Astrocyte (in vitro differentiated cells and primary cell): ENCODE data around the gene ERN1. TPM values are rescaled to one million over a fixed set of nuclear protein-coding genes. Genes with fewer than 3 reads are reported as not detected.

ENCODE experiments used
- DNase-seq: peaks from one replicate; pipeline ENCODE4 v3.0.0-alpha.2; 2010; ENCODE audit warnings: low read depth
- FAIRE-seq: peaks from 2 replicates; lab custom pipeline; 2011; peaks lifted over from hg19 to GRCh38; lab: Jason Lieb, UNC
- H2AFZ ChIP-seq: 2 replicates; pipeline ENCODE4 v1.6.0; 2012; ENCODE audit warnings: low read depth, low read length, inconsistent platforms
- H3K27ac ChIP-seq: 2 replicates; pipeline ENCODE4 v1.5.1; 2011; ENCODE audit warnings: low read depth, low read length, inconsistent platforms
- H3K27me3 ChIP-seq: 2 replicates; pipeline ENCODE4 v1.6.0; 2011; ENCODE audit warnings: low read length, inconsistent platforms; ENCODE audit not compliant: insufficient read depth
- H3K36me3 ChIP-seq: 2 replicates; pipeline ENCODE4 v1.5.1; 2011; ENCODE audit warnings: low read length, inconsistent platforms; ENCODE audit not compliant: insufficient read depth
- H3K4me1 ChIP-seq: 2 replicates; pipeline ENCODE4 v1.5.1; 2011; ENCODE audit warnings: low read length, inconsistent platforms; ENCODE audit not compliant: insufficient read depth
- H3K4me2 ChIP-seq: 2 replicates; pipeline ENCODE4 v1.6.0; 2012; ENCODE audit warnings: low read length, inconsistent platforms
- H3K4me3 ChIP-seq: 2 replicates; pipeline ENCODE4 v1.5.1; 2011; ENCODE audit warnings: low read depth, mild to moderate bottlenecking, low read length, inconsistent platforms; ENCODE audit not compliant: insufficient read depth
- H3K79me2 ChIP-seq: 2 replicates; pipeline ENCODE4 v1.6.0; 2012; ENCODE audit warnings: mild to moderate bottlenecking, low read length, inconsistent platforms; ENCODE audit not compliant: insufficient read depth
- H3K9ac ChIP-seq: 2 replicates; pipeline ENCODE4 v1.6.0; 2012; ENCODE audit warnings: mild to moderate bottlenecking, low read length, inconsistent platforms
- H3K9me3 ChIP-seq: 2 replicates; pipeline ENCODE4 v1.5.1; 2012; ENCODE audit warnings: low read depth, mild to moderate bottlenecking, low read length, inconsistent platforms; ENCODE audit not compliant: insufficient read depth
- H4K20me1 ChIP-seq: 2 replicates; pipeline ENCODE4 v1.6.0; 2012; ENCODE audit warnings: low read length, inconsistent platforms; ENCODE audit not compliant: insufficient read depth
- H3K27ac Mint-ChIP-seq: one replicate; pipeline ENCODE4 v1.8.0; 2021; ENCODE audit warnings: mild to moderate bottlenecking, mixed read lengths; ENCODE audit not compliant: unreplicated experiment
- H3K27me3 Mint-ChIP-seq: one replicate; pipeline ENCODE4 v1.8.0; 2021; ENCODE audit warnings: low read depth, mixed read lengths; ENCODE audit not compliant: unreplicated experiment
- H3K36me3 Mint-ChIP-seq: one replicate; pipeline ENCODE4 v1.8.0; 2021; ENCODE audit warnings: low read depth, mixed read lengths; ENCODE audit not compliant: unreplicated experiment
- H3K4me1 Mint-ChIP-seq: one replicate; pipeline ENCODE4 v1.8.0; 2021; ENCODE audit warnings: low read depth, mixed read lengths; ENCODE audit not compliant: unreplicated experiment
- H3K4me3 Mint-ChIP-seq: one replicate; pipeline ENCODE4 v1.8.0; 2021; ENCODE audit warnings: mild to moderate bottlenecking, moderate library complexity, mixed read lengths; ENCODE audit not compliant: unreplicated experiment
- H3K9me3 Mint-ChIP-seq: one replicate; pipeline ENCODE4 v1.8.0; 2021; ENCODE audit warnings: mild to moderate bottlenecking, mixed read lengths; ENCODE audit not compliant: unreplicated experiment
- CTCF ChIP-seq: IDR thresholded peaks from 2 replicates; pipeline ENCODE4 v1.5.1; 2011; ENCODE audit warnings: low read depth, mild to moderate bottlenecking, inconsistent platforms, low read length, moderate library complexity; ENCODE audit not compliant: insufficient read depth
- EZH2 ChIP-seq: IDR thresholded peaks from 2 replicates; pipeline ENCODE4 v1.6.1; 2012; ENCODE audit warnings: mild to moderate bottlenecking, low read length, inconsistent platforms; ENCODE audit not compliant: insufficient read depth
- total RNA-seq: library from RNA; stranded (reverse); gene quantifications from 2 replicates; pipeline ENCODE4 v1.2.1, GENCODE V29; 2021

Gene ERN1
- total RNA-seq, 1 donor from 2014 or later: 11.7 TPM

DNA sequence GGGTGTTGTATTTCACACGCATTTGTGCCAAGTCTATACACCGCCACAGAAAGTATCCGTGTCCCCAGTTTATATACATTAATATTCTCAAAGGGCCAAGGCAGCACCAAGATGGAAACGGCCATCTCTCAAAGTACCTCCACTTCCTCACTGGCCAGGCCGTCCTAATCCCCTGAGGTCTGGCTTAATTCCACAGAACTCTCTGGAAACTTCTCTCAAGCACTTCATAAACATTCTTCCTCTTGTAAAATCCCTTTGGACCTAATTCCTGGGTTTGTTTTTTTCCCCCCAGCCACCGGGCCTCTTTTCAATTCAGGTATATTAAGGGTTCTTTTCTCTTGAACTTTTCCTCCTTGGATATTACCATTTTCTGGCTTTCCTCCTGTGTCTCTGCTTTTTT, 5.1 kb upstream of the ERN1 start:
- Mint-ChIP-seq H3K27ac (no peak overlapping the region), H3K27me3 (peaks cover 8% of the 10 kb centered on the region), H3K4me3 (no peak overlapping the region), H3K4me1 (no peaks in the 10 kb centered on the region), H3K9me3 (peaks cover 1% of the 10 kb centered on the region), H3K36me3 (no peaks in the 10 kb centered on the region)
- Histone ChIP-seq H3K9me3 (no peaks in the 10 kb centered on the region), H4K20me1 (no peaks in the 10 kb centered on the region), H3K27me3 (no peaks in the 10 kb centered on the region), H2AFZ (no peak overlapping the region), H3K4me3 (no peak overlapping the region), H3K4me1 (peaks cover 6% of the 10 kb centered on the region), H3K27ac (no peak overlapping the region), H3K36me3 (no peaks in the 10 kb centered on the region), H3K79me2 (no peaks in the 10 kb centered on the region), H3K4me2 (no peak overlapping the region), H3K9ac (no peak overlapping the region)
- DNase-seq (no peak), FAIRE-seq (no peak)
- TF ChIP-seq CTCF: no peak

DNA sequence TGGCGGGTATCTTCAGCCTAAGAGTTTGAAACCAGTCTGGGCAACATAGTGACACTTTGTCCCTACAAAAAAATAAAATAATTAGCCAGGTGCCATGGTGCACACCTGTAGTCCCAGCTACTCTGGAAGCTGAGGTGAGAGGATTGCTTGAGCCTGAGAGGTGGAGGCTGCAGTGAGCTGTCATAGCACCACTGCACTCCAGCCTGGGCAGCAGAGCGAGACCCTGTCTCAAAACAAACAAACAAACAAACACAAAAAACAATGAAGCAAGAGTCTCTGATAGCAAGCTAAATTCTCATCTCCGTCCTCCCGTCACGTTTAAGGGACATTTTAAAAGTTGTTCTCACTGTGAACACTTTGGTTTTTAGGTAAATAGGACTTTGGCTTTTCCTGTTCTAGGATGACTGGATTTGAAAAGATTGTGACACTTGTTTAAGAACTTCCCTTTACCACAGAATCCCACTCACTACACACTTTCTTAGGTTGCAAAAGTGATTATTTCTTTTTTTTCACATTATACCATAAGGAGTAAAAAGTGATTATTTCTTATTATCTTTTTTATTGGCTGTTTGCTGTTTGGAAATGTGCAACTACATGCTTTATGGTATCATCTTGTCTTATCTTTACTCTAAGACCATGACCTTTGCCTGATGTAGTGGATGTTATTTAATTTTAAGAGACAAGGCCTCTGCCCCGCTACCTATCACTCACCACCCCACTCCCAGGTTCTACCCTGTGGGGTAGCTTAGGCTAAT, 4.4 kb upstream of the ERN1 start:
- Histone ChIP-seq H3K9me3 (no peaks in the 10 kb centered on the region), H2AFZ (no peak overlapping the region), H3K27me3 (no peaks in the 10 kb centered on the region), H3K4me2 (no peak overlapping the region), H3K27ac (no peak overlapping the region), H3K4me3 (no peak overlapping the region), H3K9ac (no peak overlapping the region), H4K20me1 (no peaks in the 10 kb centered on the region), H3K36me3 (no peaks in the 10 kb centered on the region), H3K79me2 (no peaks in the 10 kb centered on the region), H3K4me1 (peaks cover 6% of the 10 kb centered on the region)
- TF ChIP-seq CTCF (no peak), EZH2 (no peak)
- FAIRE-seq: no peak
- no peaks in the 10 kb centered on the region for H3K36me3 Mint-ChIP-seq
- peaks cover 1% of the 10 kb centered on the region for H3K9me3 Mint-ChIP-seq
- no peak for DNase-seq
- no peaks in the 10 kb centered on the region for H3K4me1 Mint-ChIP-seq
- peaks cover 8% of the 10 kb centered on the region for H3K27me3 Mint-ChIP-seq
- no peak overlapping the region for H3K27ac Mint-ChIP-seq
- no peak overlapping the region for H3K4me3 Mint-ChIP-seq

DNA sequence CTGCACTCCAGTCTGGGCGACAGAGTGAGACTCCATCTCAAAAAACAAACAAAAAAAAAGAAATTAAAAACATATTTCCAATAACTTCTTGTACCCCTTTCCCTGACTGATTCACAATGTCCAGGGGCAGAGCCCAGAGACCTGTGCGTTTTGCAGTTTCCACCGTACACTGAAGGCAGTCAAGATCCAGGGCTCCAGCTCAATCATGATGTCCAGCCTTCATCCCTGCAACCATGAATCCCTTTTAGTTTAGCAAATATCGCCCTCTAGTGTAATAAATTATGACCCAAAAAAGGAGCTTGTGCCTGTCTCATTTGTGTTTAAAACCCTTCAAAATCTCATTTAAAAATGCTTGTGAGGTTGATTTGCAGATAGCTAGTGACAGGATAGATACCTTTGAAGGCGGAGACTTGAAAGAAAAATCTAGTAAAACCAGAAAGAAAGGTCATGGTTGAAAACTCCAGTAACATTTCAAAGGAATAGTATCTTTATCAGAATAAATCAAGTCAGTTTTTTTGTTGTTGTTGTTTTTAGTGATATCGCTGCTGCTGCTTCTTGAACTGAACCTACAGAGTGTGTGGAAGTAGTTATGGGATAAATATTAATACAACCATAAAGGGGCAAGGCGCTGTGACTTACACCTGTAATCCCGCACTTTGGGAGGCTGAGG, 3.7 kb upstream of the ERN1 start:
- Histone ChIP-seq H3K27me3 (no peaks in the 10 kb centered on the region), H4K20me1 (peaks cover 5% of the 10 kb centered on the region), H3K4me1 (peaks cover 12% of the 10 kb centered on the region), H3K9ac (no peak overlapping the region), H3K36me3 (no peaks in the 10 kb centered on the region), H2AFZ (no peak overlapping the region), H3K4me2 (no peak overlapping the region), H3K79me2 (peaks cover 6% of the 10 kb centered on the region), H3K4me3 (no peak overlapping the region), H3K9me3 (no peaks in the 10 kb centered on the region), H3K27ac (no peak overlapping the region)
- Mint-ChIP-seq H3K27me3 (peaks cover 8% of the 10 kb centered on the region), H3K4me3 (no peak overlapping the region), H3K36me3 (no peaks in the 10 kb centered on the region), H3K27ac (no peak overlapping the region), H3K9me3 (peaks cover 1% of the 10 kb centered on the region), H3K4me1 (peaks cover 3% of the 10 kb centered on the region)
- DNase-seq: no peak
- no peak for TF ChIP-seq EZH2
- TF ChIP-seq CTCF: peak; percentile 67
- no peak for FAIRE-seq
